ENCODE results near the gene ANXA9.

DNA sequence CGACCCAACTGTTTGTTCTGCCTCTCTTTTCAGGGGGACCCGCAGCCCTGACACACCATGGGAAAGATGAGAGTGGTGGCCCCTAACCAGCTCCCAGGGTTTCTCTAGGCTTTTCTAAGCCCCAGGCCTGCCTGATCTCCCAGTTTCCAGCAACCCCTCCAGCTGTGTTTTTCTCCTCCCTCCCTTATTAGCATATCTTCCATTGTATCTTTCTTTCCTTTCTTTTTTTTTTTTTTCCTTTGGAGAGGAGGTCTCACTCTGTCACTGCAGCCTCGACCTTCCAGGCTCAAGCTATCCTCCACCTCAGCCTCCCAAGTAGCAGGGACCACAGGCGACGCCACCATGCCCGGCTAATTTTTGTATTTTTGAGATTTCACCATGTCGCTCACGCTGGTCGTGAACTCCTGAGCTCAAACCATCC is 5.7 kb upstream of the ANXA9 start:
- TF ChIP-seq, protein P1, sequence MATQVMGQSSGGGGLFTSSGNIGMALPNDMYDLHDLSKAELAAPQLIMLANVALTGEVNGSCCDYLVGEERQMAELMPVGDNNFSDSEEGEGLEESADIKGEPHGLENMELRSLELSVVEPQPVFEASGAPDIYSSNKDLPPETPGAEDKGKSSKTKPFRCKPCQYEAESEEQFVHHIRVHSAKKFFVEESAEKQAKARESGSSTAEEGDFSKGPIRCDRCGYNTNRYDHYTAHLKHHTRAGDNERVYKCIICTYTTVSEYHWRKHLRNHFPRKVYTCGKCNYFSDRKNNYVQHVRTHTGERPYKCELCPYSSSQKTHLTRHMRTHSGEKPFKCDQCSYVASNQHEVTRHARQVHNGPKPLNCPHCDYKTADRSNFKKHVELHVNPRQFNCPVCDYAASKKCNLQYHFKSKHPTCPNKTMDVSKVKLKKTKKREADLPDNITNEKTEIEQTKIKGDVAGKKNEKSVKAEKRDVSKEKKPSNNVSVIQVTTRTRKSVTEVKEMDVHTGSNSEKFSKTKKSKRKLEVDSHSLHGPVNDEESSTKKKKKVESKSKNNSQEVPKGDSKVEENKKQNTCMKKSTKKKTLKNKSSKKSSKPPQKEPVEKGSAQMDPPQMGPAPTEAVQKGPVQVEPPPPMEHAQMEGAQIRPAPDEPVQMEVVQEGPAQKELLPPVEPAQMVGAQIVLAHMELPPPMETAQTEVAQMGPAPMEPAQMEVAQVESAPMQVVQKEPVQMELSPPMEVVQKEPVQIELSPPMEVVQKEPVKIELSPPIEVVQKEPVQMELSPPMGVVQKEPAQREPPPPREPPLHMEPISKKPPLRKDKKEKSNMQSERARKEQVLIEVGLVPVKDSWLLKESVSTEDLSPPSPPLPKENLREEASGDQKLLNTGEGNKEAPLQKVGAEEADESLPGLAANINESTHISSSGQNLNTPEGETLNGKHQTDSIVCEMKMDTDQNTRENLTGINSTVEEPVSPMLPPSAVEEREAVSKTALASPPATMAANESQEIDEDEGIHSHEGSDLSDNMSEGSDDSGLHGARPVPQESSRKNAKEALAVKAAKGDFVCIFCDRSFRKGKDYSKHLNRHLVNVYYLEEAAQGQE (IDR thresholded peaks at IDR 0.05; ENCODE audit: insufficient read depth in 1 of 2, low read depth in 2 of 2, low read length in 2 of 2) = no peak
- TF ChIP-seq TAF1 (IDR thresholded peaks at IDR 0.05; ENCODE audit: borderline replicate concordance, insufficient read depth, low read length) (no peak), SIN3A (IDR thresholded peaks at IDR 0.05; ENCODE audit: borderline replicate concordance, insufficient read depth, low read length) (no peak)

Data from PFSK-1 (cell line).